GM12878 (cell line): ENCODE results near the gene MAP1LC3B. TPM values are rescaled to one million over a fixed set of nuclear protein-coding genes. Genes with fewer than 3 reads are reported as not detected.

Experiments
- ATF2 ChIP-seq: IDR thresholded peaks from 2 replicates; pipeline ENCODE4 v1.6.1; 2012; ENCODE audit warnings: low read length, inconsistent platforms
- BHLHE40 ChIP-seq, 2 experiments: fragments of 450-650 bp in 1 of 2; IDR thresholded peaks; 2 replicates each; pipeline ENCODE4 v1.6.1; 2011 to 2017; ENCODE audit warnings: low read depth in 2 of 2, borderline replicate concordance in 1 of 2, improper control_type of control experiment in 1 of 2, low read length in 1 of 2, mild to moderate bottlenecking in 1 of 2
- BMI1 ChIP-seq: fragments of 450-650 bp; IDR thresholded peaks from 2 replicates; pipeline ENCODE4 v1.6.1; 2016; ENCODE audit warnings: mild to moderate bottlenecking, moderate library complexity, borderline replicate concordance
- CHD1 ChIP-seq: IDR thresholded peaks from 2 replicates; pipeline ENCODE4 v1.6.1; 2012; ENCODE audit warnings: low read depth, low read length, improper control_type of control experiment
- CHD4 ChIP-seq: fragments of 200-600 bp; sonication (generic); IDR thresholded peaks from 2 replicates; pipeline ENCODE4 v1.6.1; 2016; ENCODE audit warnings: mild to moderate bottlenecking
- KDM1A ChIP-seq: fragments of 200-600 bp; sonication (generic); IDR thresholded peaks from 2 replicates; pipeline ENCODE4 v1.6.1; 2016; ENCODE audit warnings: borderline replicate concordance
- MYC ChIP-seq: IDR thresholded peaks from 2 replicates; pipeline ENCODE4 v1.6.1; 2011; ENCODE audit warnings: mild to moderate bottlenecking, low read length, moderate library complexity, inconsistent platforms; ENCODE audit not compliant: insufficient read depth, insufficient replicate concordance, insufficient read length, severe bottlenecking
- NR2C2 ChIP-seq: IDR thresholded peaks from 2 replicates; pipeline ENCODE4 v1.6.1; 2011; ENCODE audit warnings: borderline replicate concordance, low read depth; ENCODE audit not compliant: control insufficient read depth, insufficient read length
- RCOR1 ChIP-seq: conservative IDR thresholded peaks from 2 replicates; pipeline ENCODE4 v1.6.1; 2012; ENCODE audit warnings: low read depth, low read length, improper control_type of control experiment
- RELA ChIP-seq: fragments of 450-650 bp; IDR thresholded peaks from 2 replicates; pipeline ENCODE4 v1.8.0; 2014; ENCODE audit warnings: borderline replicate concordance; ENCODE audit not compliant: partially characterized antibody
- RUNX3 ChIP-seq: IDR thresholded peaks from 2 replicates; pipeline ENCODE4 v1.6.1; 2012; ENCODE audit warnings: low read length, inconsistent platforms
- SPI1 ChIP-seq: IDR thresholded peaks from 2 replicates; pipeline ENCODE4 v1.6.1; 2011; ENCODE audit warnings: low read depth, mild to moderate bottlenecking, low read length, moderate library complexity, borderline replicate concordance; ENCODE audit not compliant: insufficient read depth
- SUZ12 ChIP-seq: fragments of 200-600 bp; sonication (generic); IDR thresholded peaks from one replicate; pipeline ENCODE4 v1.6.1; 2018; ENCODE audit warnings: antibody characterized with exemption, mild to moderate bottlenecking; ENCODE audit not compliant: unreplicated experiment
- TCF3 ChIP-seq: IDR thresholded peaks from 2 replicates; pipeline ENCODE4 v1.6.1; 2012; ENCODE audit warnings: low read depth, mild to moderate bottlenecking, low read length, borderline replicate concordance; ENCODE audit not compliant: insufficient read depth
- YY1 ChIP-seq: IDR thresholded peaks from 2 replicates; pipeline ENCODE4 v1.6.1; 2011; ENCODE audit warnings: low read depth, mild to moderate bottlenecking, low read length
- polyA plus RNA-seq, 11 experiments: library from polyadenylated mRNA; depleted of rRNA in 4 of 11; unstranded in 6 of 11; stranded (reverse) in 5 of 11; fragments of >200 nt; fragmentation: Nextera tagmentation in 4 of 11; fragmentation: Illumina TruSeq in 1 of 11; extraction: Ambion mirVana in 4 of 11; extraction: Trizol in 1 of 11; gene quantifications; 1 replicate in 1 of 11; 2 replicates in 10 of 11; pipeline versions ENCODE4 v1.2.1 to v1.2.3, GENCODE V29; 2011 to 2016; ENCODE audit warnings: inconsistent platforms in 2 of 11, missing spikeins in 2 of 11, low read depth in 1 of 11
- total RNA-seq, 4 experiments: library from RNA; depleted of rRNA in 3 of 4; stranded (reverse); fragments of >200 nt in 3 of 4; fragmentation: Illumina TruSeq in 1 of 4; extraction: Trizol in 1 of 4; gene quantifications; 2 replicates each; pipeline versions ENCODE4 v1.2.1 to v1.2.3, GENCODE V29; 2013 to 2021
- TF ChIP-seq, protein P1 (sequence below): fragments of 450-650 bp; IDR thresholded peaks from 2 replicates; pipeline ENCODE4 v1.6.1; 2018; ENCODE audit warnings: mild to moderate bottlenecking, low read depth, moderate library complexity; ENCODE audit not compliant: partially characterized antibody
- TF ChIP-seq, protein P2 (sequence below): fragments of 150-350 bp; IDR thresholded peaks from 2 replicates; pipeline ENCODE4 v1.6.1; 2016; ENCODE audit warnings: low read depth, low read length
- TF ChIP-seq, protein P3 (sequence below): IDR thresholded peaks from 2 replicates; pipeline ENCODE4 v1.6.1; 2011; ENCODE audit warnings: borderline replicate concordance, low read depth, mild to moderate bottlenecking, moderate library complexity, mixed read lengths, low read length; ENCODE audit not compliant: insufficient read depth; ENCODE audit errors: extremely low read length

The MAP1LC3B gene
- total and polyA plus RNA-seq, 10 of the 15 experiments (the other 5 are each of a cell fraction or from before 2014, with no cell fraction given) = 6.1 to 42.8 (median 13.7) TPM

- no peak for TF ChIP-seq KDM1A
- peak in 1 of 2 experiments; percentile 48; a peak in 2 of 4 replicates for TF ChIP-seq BHLHE40 (IDR thresholded peaks at IDR 0.05; ENCODE audit: borderline replicate concordance in 1 of 2, low read depth in 2 of 2, low read length in 1 of 2)
- TF ChIP-seq RUNX3 = peak; percentile 37
- TF ChIP-seq YY1 = no peak
- no peak for TF ChIP-seq MYC
- no peak for TF ChIP-seq NR2C2
- no peak for TF ChIP-seq ATF2
- TF ChIP-seq RELA = peak; percentile 4
- TF ChIP-seq, protein P1, sequence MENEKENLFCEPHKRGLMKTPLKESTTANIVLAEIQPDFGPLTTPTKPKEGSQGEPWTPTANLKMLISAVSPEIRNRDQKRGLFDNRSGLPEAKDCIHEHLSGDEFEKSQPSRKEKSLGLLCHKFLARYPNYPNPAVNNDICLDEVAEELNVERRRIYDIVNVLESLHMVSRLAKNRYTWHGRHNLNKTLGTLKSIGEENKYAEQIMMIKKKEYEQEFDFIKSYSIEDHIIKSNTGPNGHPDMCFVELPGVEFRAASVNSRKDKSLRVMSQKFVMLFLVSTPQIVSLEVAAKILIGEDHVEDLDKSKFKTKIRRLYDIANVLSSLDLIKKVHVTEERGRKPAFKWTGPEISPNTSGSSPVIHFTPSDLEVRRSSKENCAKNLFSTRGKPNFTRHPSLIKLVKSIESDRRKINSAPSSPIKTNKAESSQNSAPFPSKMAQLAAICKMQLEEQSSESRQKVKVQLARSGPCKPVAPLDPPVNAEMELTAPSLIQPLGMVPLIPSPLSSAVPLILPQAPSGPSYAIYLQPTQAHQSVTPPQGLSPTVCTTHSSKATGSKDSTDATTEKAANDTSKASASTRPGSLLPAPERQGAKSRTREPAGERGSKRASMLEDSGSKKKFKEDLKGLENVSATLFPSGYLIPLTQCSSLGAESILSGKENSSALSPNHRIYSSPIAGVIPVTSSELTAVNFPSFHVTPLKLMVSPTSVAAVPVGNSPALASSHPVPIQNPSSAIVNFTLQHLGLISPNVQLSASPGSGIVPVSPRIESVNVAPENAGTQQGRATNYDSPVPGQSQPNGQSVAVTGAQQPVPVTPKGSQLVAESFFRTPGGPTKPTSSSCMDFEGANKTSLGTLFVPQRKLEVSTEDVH = peak; percentile 34
- no peak for TF ChIP-seq SPI1
- no peak for TF ChIP-seq CHD4
- TF ChIP-seq, protein P2, sequence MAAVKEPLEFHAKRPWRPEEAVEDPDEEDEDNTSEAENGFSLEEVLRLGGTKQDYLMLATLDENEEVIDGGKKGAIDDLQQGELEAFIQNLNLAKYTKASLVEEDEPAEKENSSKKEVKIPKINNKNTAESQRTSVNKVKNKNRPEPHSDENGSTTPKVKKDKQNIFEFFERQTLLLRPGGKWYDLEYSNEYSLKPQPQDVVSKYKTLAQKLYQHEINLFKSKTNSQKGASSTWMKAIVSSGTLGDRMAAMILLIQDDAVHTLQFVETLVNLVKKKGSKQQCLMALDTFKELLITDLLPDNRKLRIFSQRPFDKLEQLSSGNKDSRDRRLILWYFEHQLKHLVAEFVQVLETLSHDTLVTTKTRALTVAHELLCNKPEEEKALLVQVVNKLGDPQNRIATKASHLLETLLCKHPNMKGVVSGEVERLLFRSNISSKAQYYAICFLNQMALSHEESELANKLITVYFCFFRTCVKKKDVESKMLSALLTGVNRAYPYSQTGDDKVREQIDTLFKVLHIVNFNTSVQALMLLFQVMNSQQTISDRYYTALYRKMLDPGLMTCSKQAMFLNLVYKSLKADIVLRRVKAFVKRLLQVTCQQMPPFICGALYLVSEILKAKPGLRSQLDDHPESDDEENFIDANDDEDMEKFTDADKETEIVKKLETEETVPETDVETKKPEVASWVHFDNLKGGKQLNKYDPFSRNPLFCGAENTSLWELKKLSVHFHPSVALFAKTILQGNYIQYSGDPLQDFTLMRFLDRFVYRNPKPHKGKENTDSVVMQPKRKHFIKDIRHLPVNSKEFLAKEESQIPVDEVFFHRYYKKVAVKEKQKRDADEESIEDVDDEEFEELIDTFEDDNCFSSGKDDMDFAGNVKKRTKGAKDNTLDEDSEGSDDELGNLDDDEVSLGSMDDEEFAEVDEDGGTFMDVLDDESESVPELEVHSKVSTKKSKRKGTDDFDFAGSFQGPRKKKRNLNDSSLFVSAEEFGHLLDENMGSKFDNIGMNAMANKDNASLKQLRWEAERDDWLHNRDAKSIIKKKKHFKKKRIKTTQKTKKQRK = no peak
- TF ChIP-seq, protein P3, sequence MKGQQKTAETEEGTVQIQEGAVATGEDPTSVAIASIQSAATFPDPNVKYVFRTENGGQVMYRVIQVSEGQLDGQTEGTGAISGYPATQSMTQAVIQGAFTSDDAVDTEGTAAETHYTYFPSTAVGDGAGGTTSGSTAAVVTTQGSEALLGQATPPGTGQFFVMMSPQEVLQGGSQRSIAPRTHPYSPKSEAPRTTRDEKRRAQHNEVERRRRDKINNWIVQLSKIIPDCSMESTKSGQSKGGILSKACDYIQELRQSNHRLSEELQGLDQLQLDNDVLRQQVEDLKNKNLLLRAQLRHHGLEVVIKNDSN = no peak
- no peak for TF ChIP-seq BMI1
- no peak for TF ChIP-seq TCF3
- no peak for TF ChIP-seq SUZ12
- 0 out of 2 replicates have a peak, but pooled peaks have one; percentile 15 for TF ChIP-seq RCOR1
- no peak for TF ChIP-seq CHD1
Measured at GRCh38 chr16:87384162-87384874, 7.8 kb upstream of the MAP1LC3B start (continued).
